ENCODE data around the gene SFXN2.
A peak's percentile ranks its signal among the peaks of the same experiment; 100 is the strongest.

Gene SFXN2

GRCh38 chr10:102773320-102773719 is 58.9 kb downstream of the SFXN2 start:
- H3K4me3 ChIP-seq (ENCODE audit: low read depth in 1 of 2, low read length in 2 of 2), result peak overlapping the region in 1 of 2 donors; percentile 51
- H3K9me3 ChIP-seq (ENCODE audit: control insufficient read depth in 1 of 2, low read length in 2 of 2), result no peaks in the 10 kb centered on the region
- H3K27ac ChIP-seq (ENCODE audit: low read length), result peak overlapping the region; percentile 94
- peaks cover 27 to 44% of the 10 kb centered on the region in 2 donors for H3K4me1 ChIP-seq (ENCODE audit: control insufficient read depth in 1 of 2, insufficient read depth in 2 of 2, low read length in 2 of 2)
- H3K36me3 ChIP-seq (ENCODE audit: control insufficient read depth in 1 of 2, insufficient read depth in 2 of 2, low read length in 2 of 2), result no peaks in the 10 kb centered on the region
- H3K27me3 ChIP-seq (ENCODE audit: low read depth, low read length), result no peaks in the 10 kb centered on the region

- H3K27ac ChIP-seq (ENCODE audit: low read length), result peak overlapping the region; percentile 94
- no peaks in the 10 kb centered on the region for H3K27me3 ChIP-seq (ENCODE audit: low read depth, low read length)
- H3K9me3 ChIP-seq (ENCODE audit: control insufficient read depth in 1 of 2, low read length in 2 of 2), result no peaks in the 10 kb centered on the region
- H3K4me3 ChIP-seq (ENCODE audit: low read depth in 1 of 2, low read length in 2 of 2), result peak overlapping the region in 1 of 2 donors; percentile 51
- no peaks in the 10 kb centered on the region for H3K36me3 ChIP-seq (ENCODE audit: control insufficient read depth in 1 of 2, insufficient read depth in 2 of 2, low read length in 2 of 2)
- H3K4me1 ChIP-seq (ENCODE audit: control insufficient read depth in 1 of 2, insufficient read depth in 2 of 2, low read length in 2 of 2), result peaks cover 27 to 50% of the 10 kb centered on the region in 2 donors
Observed at GRCh38 chr10:102773986-102774385, 59.5 kb downstream of the SFXN2 start.

GRCh38 chr10:102775201-102775934 is 60.9 kb downstream of the SFXN2 start:
- H3K36me3 ChIP-seq (ENCODE audit: control insufficient read depth in 1 of 2, insufficient read depth in 2 of 2, low read length in 2 of 2), result no peaks in the 10 kb centered on the region
- H3K4me1 ChIP-seq (ENCODE audit: control insufficient read depth in 1 of 2, insufficient read depth in 2 of 2, low read length in 2 of 2), result peaks cover 23 to 62% of the 10 kb centered on the region in 2 donors
- H3K27ac ChIP-seq (ENCODE audit: low read length), result peak overlapping the region; percentile 94
- no peaks in the 10 kb centered on the region for H3K27me3 ChIP-seq (ENCODE audit: low read depth, low read length)
- H3K4me3 ChIP-seq (ENCODE audit: low read depth in 1 of 2, low read length in 2 of 2), result peak overlapping the region; percentile 51 to 56
- no peaks in the 10 kb centered on the region for H3K9me3 ChIP-seq (ENCODE audit: control insufficient read depth in 1 of 2, low read length in 2 of 2)

GRCh38 chr10:102775935-102776669 is 61.7 kb downstream of the SFXN2 start:
- no peaks in the 10 kb centered on the region for H3K27me3 ChIP-seq (ENCODE audit: low read depth, low read length)
- no peaks in the 10 kb centered on the region for H3K36me3 ChIP-seq (ENCODE audit: control insufficient read depth in 1 of 2, insufficient read depth in 2 of 2, low read length in 2 of 2)
- peak overlapping the region; percentile 51 to 56 for H3K4me3 ChIP-seq (ENCODE audit: low read depth in 1 of 2, low read length in 2 of 2)
- H3K4me1 ChIP-seq (ENCODE audit: control insufficient read depth in 1 of 2, insufficient read depth in 2 of 2, low read length in 2 of 2), result peaks cover 26 to 65% of the 10 kb centered on the region in 2 donors
- peak overlapping the region; percentile 94 for H3K27ac ChIP-seq (ENCODE audit: low read length)
- H3K9me3 ChIP-seq (ENCODE audit: control insufficient read depth in 1 of 2, low read length in 2 of 2), result no peaks in the 10 kb centered on the region

GRCh38 chr10:102776779-102777456 is 62.5 kb downstream of the SFXN2 start:
- peaks cover 32 to 73% of the 10 kb centered on the region in 2 donors for H3K4me1 ChIP-seq (ENCODE audit: control insufficient read depth in 1 of 2, insufficient read depth in 2 of 2, low read length in 2 of 2)
- no peaks in the 10 kb centered on the region for H3K27me3 ChIP-seq (ENCODE audit: low read depth, low read length)
- H3K4me3 ChIP-seq (ENCODE audit: low read depth in 1 of 2, low read length in 2 of 2), result peak overlapping the region; percentile 51 to 56
- H3K9me3 ChIP-seq (ENCODE audit: control insufficient read depth in 1 of 2, low read length in 2 of 2), result no peaks in the 10 kb centered on the region
- no peaks in the 10 kb centered on the region for H3K36me3 ChIP-seq (ENCODE audit: control insufficient read depth in 1 of 2, insufficient read depth in 2 of 2, low read length in 2 of 2)
- peak overlapping the region; percentile 94 for H3K27ac ChIP-seq (ENCODE audit: low read length)

GRCh38 chr10:102777711-102778453 is 63.4 kb downstream of the SFXN2 start:
- H3K4me1 ChIP-seq (ENCODE audit: control insufficient read depth in 1 of 2, insufficient read depth in 2 of 2, low read length in 2 of 2), result peaks cover 32 to 79% of the 10 kb centered on the region in 2 donors
- H3K27me3 ChIP-seq (ENCODE audit: low read depth, low read length), result no peaks in the 10 kb centered on the region
- no peaks in the 10 kb centered on the region for H3K36me3 ChIP-seq (ENCODE audit: control insufficient read depth in 1 of 2, insufficient read depth in 2 of 2, low read length in 2 of 2)
- H3K27ac ChIP-seq (ENCODE audit: low read length), result peak overlapping the region; percentile 94
- peak overlapping the region in 1 of 2 donors; percentile 51 for H3K4me3 ChIP-seq (ENCODE audit: low read depth in 1 of 2, low read length in 2 of 2)
- H3K9me3 ChIP-seq (ENCODE audit: control insufficient read depth in 1 of 2, low read length in 2 of 2), result no peaks in the 10 kb centered on the region

GRCh38 chr10:102778781-102779180 is 64.3 kb downstream of the SFXN2 start:
- H3K9me3 ChIP-seq (ENCODE audit: control insufficient read depth in 1 of 2, low read length in 2 of 2), result no peaks in the 10 kb centered on the region
- peak overlapping the region; percentile 94 for H3K27ac ChIP-seq (ENCODE audit: low read length)
- peaks cover 38 to 71% of the 10 kb centered on the region in 2 donors for H3K4me1 ChIP-seq (ENCODE audit: control insufficient read depth in 1 of 2, insufficient read depth in 2 of 2, low read length in 2 of 2)
- peak overlapping the region in 1 of 2 donors; percentile 51 for H3K4me3 ChIP-seq (ENCODE audit: low read depth in 1 of 2, low read length in 2 of 2)
- no peaks in the 10 kb centered on the region for H3K27me3 ChIP-seq (ENCODE audit: low read depth, low read length)
- no peaks in the 10 kb centered on the region for H3K36me3 ChIP-seq (ENCODE audit: control insufficient read depth in 1 of 2, insufficient read depth in 2 of 2, low read length in 2 of 2)

- Histone ChIP-seq H3K9me3 (ENCODE audit: control insufficient read depth in 1 of 2, low read length in 2 of 2) (no peaks in the 10 kb centered on the region), H3K27me3 (ENCODE audit: low read depth, low read length) (no peaks in the 10 kb centered on the region), H3K4me3 (ENCODE audit: low read depth in 1 of 2, low read length in 2 of 2) (no peak overlapping the region), H3K4me1 (ENCODE audit: control insufficient read depth in 1 of 2, insufficient read depth in 2 of 2, low read length in 2 of 2) (peaks cover 34 to 60% of the 10 kb centered on the region in 2 donors), H3K36me3 (ENCODE audit: control insufficient read depth in 1 of 2, insufficient read depth in 2 of 2, low read length in 2 of 2) (no peaks in the 10 kb centered on the region), H3K27ac (ENCODE audit: low read length) (peak overlapping the region; percentile 94)
Observed at GRCh38 chr10:102779680-102780526, 65.5 kb downstream of the SFXN2 start.

GRCh38 chr10:102780527-102780808 is 66.0 kb downstream of the SFXN2 start:
- peaks cover 31 to 58% of the 10 kb centered on the region in 2 donors for H3K4me1 ChIP-seq (ENCODE audit: control insufficient read depth in 1 of 2, insufficient read depth in 2 of 2, low read length in 2 of 2)
- H3K4me3 ChIP-seq (ENCODE audit: low read depth in 1 of 2, low read length in 2 of 2), result no peak overlapping the region

GRCh38 chr10:102781090-102781920 is 66.9 kb downstream of the SFXN2 start:
- no peak overlapping the region for H3K4me3 ChIP-seq (ENCODE audit: low read depth in 1 of 2, low read length in 2 of 2)
- peak overlapping the region; percentile 94 for H3K27ac ChIP-seq (ENCODE audit: low read length)
- no peaks in the 10 kb centered on the region for H3K27me3 ChIP-seq (ENCODE audit: low read depth, low read length)
- no peaks in the 10 kb centered on the region for H3K9me3 ChIP-seq (ENCODE audit: control insufficient read depth in 1 of 2, low read length in 2 of 2)
- H3K36me3 ChIP-seq (ENCODE audit: control insufficient read depth in 1 of 2, insufficient read depth in 2 of 2, low read length in 2 of 2), result no peaks in the 10 kb centered on the region
- peaks cover 34 to 61% of the 10 kb centered on the region in 2 donors for H3K4me1 ChIP-seq (ENCODE audit: control insufficient read depth in 1 of 2, insufficient read depth in 2 of 2, low read length in 2 of 2)

More at GRCh38 chr10:102780527-102780808, 66.0 kb downstream of the SFXN2 start:
- no peaks in the 10 kb centered on the region for H3K27me3 ChIP-seq (ENCODE audit: low read depth, low read length)
- peak overlapping the region; percentile 94 for H3K27ac ChIP-seq (ENCODE audit: low read length)
- H3K36me3 ChIP-seq (ENCODE audit: control insufficient read depth in 1 of 2, insufficient read depth in 2 of 2, low read length in 2 of 2), result no peaks in the 10 kb centered on the region
- H3K9me3 ChIP-seq (ENCODE audit: control insufficient read depth in 1 of 2, low read length in 2 of 2), result no peaks in the 10 kb centered on the region
